Thyroid gland (tissue), 4 donors: Measurements from ENCODE around the gene LDHB.

Experiments used
- POLR2A ChIP-seq, 2 donors: fragments of 450-650 bp; IDR thresholded peaks; one replicate each; pipeline ENCODE4 v1.6.1; 2017; ENCODE audit warnings: antibody characterized with exemption in 2 of 2, mild to moderate bottlenecking in 2 of 2, moderate library complexity in 1 of 2
- TF ChIP-seq, protein P1 (sequence below), 6 experiments: fragments of 200-600 bp in 3 of 6; fragments of 450-650 bp in 3 of 6; sonication (generic) in 3 of 6; IDR thresholded peaks; one replicate each; pipeline ENCODE4 v1.5.1; 2016 to 2019; ENCODE audit warnings: antibody characterized with exemption in 6 of 6, mild to moderate bottlenecking in 2 of 6, inconsistent platforms in 1 of 6, moderate library complexity in 1 of 6

GRCh38 chr12:21613931-21614330, 43.7 kb downstream of the LDHB start:
- TF ChIP-seq POLR2A (IDR thresholded peaks at IDR 0.05): no peak
- TF ChIP-seq, protein P1, sequence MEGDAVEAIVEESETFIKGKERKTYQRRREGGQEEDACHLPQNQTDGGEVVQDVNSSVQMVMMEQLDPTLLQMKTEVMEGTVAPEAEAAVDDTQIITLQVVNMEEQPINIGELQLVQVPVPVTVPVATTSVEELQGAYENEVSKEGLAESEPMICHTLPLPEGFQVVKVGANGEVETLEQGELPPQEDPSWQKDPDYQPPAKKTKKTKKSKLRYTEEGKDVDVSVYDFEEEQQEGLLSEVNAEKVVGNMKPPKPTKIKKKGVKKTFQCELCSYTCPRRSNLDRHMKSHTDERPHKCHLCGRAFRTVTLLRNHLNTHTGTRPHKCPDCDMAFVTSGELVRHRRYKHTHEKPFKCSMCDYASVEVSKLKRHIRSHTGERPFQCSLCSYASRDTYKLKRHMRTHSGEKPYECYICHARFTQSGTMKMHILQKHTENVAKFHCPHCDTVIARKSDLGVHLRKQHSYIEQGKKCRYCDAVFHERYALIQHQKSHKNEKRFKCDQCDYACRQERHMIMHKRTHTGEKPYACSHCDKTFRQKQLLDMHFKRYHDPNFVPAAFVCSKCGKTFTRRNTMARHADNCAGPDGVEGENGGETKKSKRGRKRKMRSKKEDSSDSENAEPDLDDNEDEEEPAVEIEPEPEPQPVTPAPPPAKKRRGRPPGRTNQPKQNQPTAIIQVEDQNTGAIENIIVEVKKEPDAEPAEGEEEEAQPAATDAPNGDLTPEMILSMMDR (IDR thresholded peaks at IDR 0.05): no peak
